ENCODE data around the gene PHC3.

GRCh38 chr3:170151536-170151935 lies 30.0 kb downstream of the PHC3 start:
- TF ChIP-seq TEAD4 (IDR thresholded peaks at IDR 0.05) = no peak
- TF ChIP-seq MAX (IDR thresholded peaks at IDR 0.05) = no peak
- no peak for TF ChIP-seq USF1 (IDR thresholded peaks at IDR 0.05)
- no peak for TF ChIP-seq NFIC (IDR thresholded peaks at IDR 0.05)
- TF ChIP-seq EGR1 (IDR thresholded peaks at IDR 0.05) = no peak
- TF ChIP-seq ZBTB7A (IDR thresholded peaks at IDR 0.05; ENCODE audit: low read depth) = no peak
- no peak for TF ChIP-seq EP300 (IDR thresholded peaks at IDR 0.05; ENCODE audit: borderline replicate concordance)
- TF ChIP-seq TAF1 (IDR thresholded peaks at IDR 0.05; ENCODE audit: low read depth) = no peak
- TF ChIP-seq YY1 (IDR thresholded peaks at IDR 0.05; ENCODE audit: low read depth) = no peak

Measured in Ishikawa (cell line).